ENCODE data around the gene PIGK. TPM values are rescaled to one million over a fixed set of nuclear protein-coding genes. Genes with fewer than 3 reads are reported as not detected.

PIGK gene
- total RNA-seq, 1 experiment from 2014 or later = 22.9 TPM

- intact Hi-C loops (cut with micrococcal nuclease) = no loop called here
- no TSS peak for BruUV-seq (replicated peaks)
- CTCF ChIA-PET = interaction anchor here (0.6 kb wide), 4 partner anchors 43 to 192 kb away, joined by 3 to 4 read pairs (median 3); no protein-coding TSS in a partner anchor
- H3K9me3 Mint-ChIP-seq (ENCODE audit: unreplicated experiment) = no peaks in the 10 kb centered on the region
- H3K4me3 Mint-ChIP-seq (ENCODE audit: unreplicated experiment) = no peak overlapping the region
- H3K27me3 Mint-ChIP-seq (ENCODE audit: insufficient read depth, unreplicated experiment) = no peaks in the 10 kb centered on the region
- peaks cover 11% of the 10 kb centered on the region for H3K4me1 Mint-ChIP-seq (ENCODE audit: insufficient read depth, unreplicated experiment)
- H3K36me3 Mint-ChIP-seq (ENCODE audit: insufficient read depth, unreplicated experiment) = no peaks in the 10 kb centered on the region
- TF ChIP-seq CTCF (IDR thresholded peaks at IDR 0.05; ENCODE audit: unreplicated experiment) = no peak
- no peak overlapping the region for H3K27ac Mint-ChIP-seq (ENCODE audit: low read depth, unreplicated experiment)
- POLR2A ChIA-PET = no interaction called here
- DNase-seq (ENCODE audit: unreplicated experiment) = no peak
Observed at GRCh38 chr1:77103486-77103885, 115.7 kb downstream of the PIGK start.

DNA sequence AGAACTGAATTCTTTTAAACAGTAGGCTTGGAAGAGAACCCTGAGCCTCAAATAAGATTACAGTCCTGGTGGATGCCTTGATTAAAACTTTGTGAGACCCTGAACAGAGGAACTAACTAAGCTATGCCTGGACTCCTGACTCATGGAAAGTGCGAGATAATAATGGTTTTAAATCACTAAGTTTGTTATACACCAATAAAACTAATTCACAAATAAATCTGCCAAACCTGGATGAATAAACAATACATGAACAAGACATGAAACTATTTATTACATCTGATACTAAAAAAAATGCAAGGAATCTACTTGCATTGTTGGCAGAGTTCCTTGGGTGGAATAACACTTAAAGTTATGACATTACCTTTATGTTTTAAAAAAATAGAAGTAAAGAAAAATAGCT lies 118.4 kb downstream of the PIGK start:
- ChIA-PET CTCF (interaction anchor here (1.1 kb wide), 1 partner anchor 770 kb away, joined by 3 read pairs; no protein-coding TSS in a partner anchor), POLR2A (no interaction called here)
- H3K27ac Mint-ChIP-seq (ENCODE audit: low read depth, unreplicated experiment) = peak overlapping the region; percentile 53
- H3K27me3 Mint-ChIP-seq (ENCODE audit: insufficient read depth, unreplicated experiment) = no peaks in the 10 kb centered on the region
- BruUV-seq (replicated peaks) = no TSS peak
- intact Hi-C loops (cut with micrococcal nuclease) = no loop called here
- H3K9me3 Mint-ChIP-seq (ENCODE audit: unreplicated experiment) = no peaks in the 10 kb centered on the region
- no peak for DNase-seq (ENCODE audit: unreplicated experiment)
- peaks cover 11% of the 10 kb centered on the region for H3K4me1 Mint-ChIP-seq (ENCODE audit: insufficient read depth, unreplicated experiment)
- H3K36me3 Mint-ChIP-seq (ENCODE audit: insufficient read depth, unreplicated experiment) = no peaks in the 10 kb centered on the region
- H3K4me3 Mint-ChIP-seq (ENCODE audit: unreplicated experiment) = no peak overlapping the region
- no peak for TF ChIP-seq CTCF (IDR thresholded peaks at IDR 0.05; ENCODE audit: unreplicated experiment)

- no peak for DNase-seq (ENCODE audit: unreplicated experiment)
- Mint-ChIP-seq H3K36me3 (ENCODE audit: insufficient read depth, unreplicated experiment) (no peaks in the 10 kb centered on the region), H3K9me3 (ENCODE audit: unreplicated experiment) (no peaks in the 10 kb centered on the region), H3K4me3 (ENCODE audit: unreplicated experiment) (no peak overlapping the region), H3K4me1 (ENCODE audit: insufficient read depth, unreplicated experiment) (peaks cover 11% of the 10 kb centered on the region), H3K27ac (ENCODE audit: low read depth, unreplicated experiment) (no peak overlapping the region), H3K27me3 (ENCODE audit: insufficient read depth, unreplicated experiment) (no peaks in the 10 kb centered on the region)
- no peak for TF ChIP-seq CTCF (IDR thresholded peaks at IDR 0.05; ENCODE audit: unreplicated experiment)
- intact Hi-C loops (cut with micrococcal nuclease) = no loop called here
- ChIA-PET POLR2A (no interaction called here), CTCF (interaction anchor here (0.6 to 0.8 kb wide), 6 partner anchors 9 to 1316 kb away, joined by 3 to 4 read pairs (median 3); no protein-coding TSS in a partner anchor)
- no TSS peak for BruUV-seq (replicated peaks)
Observed at GRCh38 chr1:77096496-77097255, 122.6 kb downstream of the PIGK start.

GRCh38 chr1:77095236-77095635 lies 124.0 kb downstream of the PIGK start:
- ChIA-PET POLR2A (no interaction called here), CTCF (interaction anchor here (0.9 kb wide), 1 partner anchor 89 kb away, joined by 4 read pairs; no protein-coding TSS in a partner anchor)
- no peak for TF ChIP-seq CTCF (IDR thresholded peaks at IDR 0.05; ENCODE audit: unreplicated experiment)
- DNase-seq (ENCODE audit: unreplicated experiment) = no peak
- Mint-ChIP-seq H3K36me3 (ENCODE audit: insufficient read depth, unreplicated experiment) (peaks cover 7% of the 10 kb centered on the region), H3K4me3 (ENCODE audit: unreplicated experiment) (no peak overlapping the region), H3K27me3 (ENCODE audit: insufficient read depth, unreplicated experiment) (no peaks in the 10 kb centered on the region), H3K4me1 (ENCODE audit: insufficient read depth, unreplicated experiment) (peaks cover under 1% of the 10 kb centered on the region), H3K9me3 (ENCODE audit: unreplicated experiment) (no peaks in the 10 kb centered on the region), H3K27ac (ENCODE audit: low read depth, unreplicated experiment) (no peak overlapping the region)
- intact Hi-C loops (cut with micrococcal nuclease) = no loop called here
- no TSS peak for BruUV-seq (replicated peaks)

All from MCF 10A (cell line).